HCT116 (cell line): ENCODE results near the gene VPS41.

ENCODE experiments used
- EZH2phosphoT487 ChIP-seq: fragments of 200-600 bp; IDR thresholded peaks from 2 replicates; pipeline ENCODE4 v1.6.1; 2018; ENCODE audit warnings: antibody characterized with exemption, borderline replicate concordance
- MAX ChIP-seq: IDR thresholded peaks from 2 replicates; pipeline ENCODE4 v1.6.1; 2012
- ZBTB33 ChIP-seq: IDR thresholded peaks from 2 replicates; pipeline ENCODE4 v1.6.1; 2011; ENCODE audit warnings: mild to moderate bottlenecking, low read length, moderate library complexity; ENCODE audit not compliant: insufficient replicate concordance; ENCODE audit errors: extremely low read depth
- TF ChIP-seq, protein P1 (sequence below), 3 experiments: fragments of 200-600 bp in 1 of 3; sonication (generic) in 1 of 3; IDR thresholded peaks in 2 of 3; conservative IDR thresholded peaks in 1 of 3; 2 replicates each; pipeline ENCODE4 v1.5.1; 2012 to 2017; ENCODE audit warnings: low read depth in 2 of 3, low read length in 2 of 3, antibody characterized with exemption in 1 of 3, borderline replicate concordance in 1 of 3, control low read depth in 1 of 3, mild to moderate bottlenecking in 1 of 3, mixed read lengths in 1 of 3, mixed run types in 1 of 3, moderate library complexity in 1 of 3; ENCODE audit not compliant: insufficient read depth in 1 of 3

GRCh38 chr7:38938001-38938485, 29.1 kb upstream of the VPS41 start:
- TF ChIP-seq MAX (no peak), EZH2phosphoT487 (no peak), ZBTB33 (no peak)
- TF ChIP-seq, protein P1, sequence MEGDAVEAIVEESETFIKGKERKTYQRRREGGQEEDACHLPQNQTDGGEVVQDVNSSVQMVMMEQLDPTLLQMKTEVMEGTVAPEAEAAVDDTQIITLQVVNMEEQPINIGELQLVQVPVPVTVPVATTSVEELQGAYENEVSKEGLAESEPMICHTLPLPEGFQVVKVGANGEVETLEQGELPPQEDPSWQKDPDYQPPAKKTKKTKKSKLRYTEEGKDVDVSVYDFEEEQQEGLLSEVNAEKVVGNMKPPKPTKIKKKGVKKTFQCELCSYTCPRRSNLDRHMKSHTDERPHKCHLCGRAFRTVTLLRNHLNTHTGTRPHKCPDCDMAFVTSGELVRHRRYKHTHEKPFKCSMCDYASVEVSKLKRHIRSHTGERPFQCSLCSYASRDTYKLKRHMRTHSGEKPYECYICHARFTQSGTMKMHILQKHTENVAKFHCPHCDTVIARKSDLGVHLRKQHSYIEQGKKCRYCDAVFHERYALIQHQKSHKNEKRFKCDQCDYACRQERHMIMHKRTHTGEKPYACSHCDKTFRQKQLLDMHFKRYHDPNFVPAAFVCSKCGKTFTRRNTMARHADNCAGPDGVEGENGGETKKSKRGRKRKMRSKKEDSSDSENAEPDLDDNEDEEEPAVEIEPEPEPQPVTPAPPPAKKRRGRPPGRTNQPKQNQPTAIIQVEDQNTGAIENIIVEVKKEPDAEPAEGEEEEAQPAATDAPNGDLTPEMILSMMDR (IDR thresholded peaks at IDR 0.05 in 2 of 3, conservative IDR thresholded peaks at IDR 0.05 in 1 of 3; ENCODE audit: borderline replicate concordance in 1 of 3, insufficient read depth in 1 of 3, low read depth in 2 of 3, low read length in 2 of 3): no peak
